ENCODE data around the gene TLE1. TPM values are rescaled to one million over a fixed set of nuclear protein-coding genes. Genes with fewer than 3 reads are reported as not detected.

TLE1 gene
- total RNA-seq, 2 donors from 2014 or later, result 43.8 to 54.8 TPM

GRCh38 chr9:81605170-81605670 is 84.1 kb downstream of the TLE1 start:
- H3K27me3 ChIP-seq, result no peaks in the 10 kb centered on the region
- H3K9me3 ChIP-seq, result no peaks in the 10 kb centered on the region
- no peaks in the 10 kb centered on the region for H3K4me1 ChIP-seq
- intact Hi-C loops (cut with DNase I), result no loop called here
- no peak overlapping the region for H3K4me3 ChIP-seq
- H3K9ac ChIP-seq (ENCODE audit: low read depth in 2 of 2, low read length in 2 of 2), result no peak overlapping the region
- no peak for TF ChIP-seq CTCF (IDR thresholded peaks at IDR 0.05)
- H3K27ac ChIP-seq, result no peak overlapping the region
- no peak for DNase-seq
- H3K36me3 ChIP-seq, result no peaks in the 10 kb centered on the region

- TF ChIP-seq CTCF (IDR thresholded peaks at IDR 0.05), result no peak
- no peak overlapping the region for H3K27ac ChIP-seq
- intact Hi-C loops (cut with DNase I), result no loop called here
- no peaks in the 10 kb centered on the region for H3K36me3 ChIP-seq
- no peaks in the 10 kb centered on the region for H3K9me3 ChIP-seq
- H3K4me3 ChIP-seq, result no peak overlapping the region
- no peaks in the 10 kb centered on the region for H3K4me1 ChIP-seq
- no peaks in the 10 kb centered on the region for H3K27me3 ChIP-seq
- no peak for DNase-seq
- H3K9ac ChIP-seq (ENCODE audit: low read depth in 2 of 2, low read length in 2 of 2), result no peak overlapping the region
Observed at GRCh38 chr9:81604306-81605169, 84.8 kb downstream of the TLE1 start.

GRCh38 chr9:81602887-81603680 is 86.3 kb downstream of the TLE1 start:
- no peak overlapping the region for H3K9ac ChIP-seq (ENCODE audit: low read depth in 2 of 2, low read length in 2 of 2)
- DNase-seq, result no peak
- no peaks in the 10 kb centered on the region for H3K27me3 ChIP-seq
- no peaks in the 10 kb centered on the region for H3K36me3 ChIP-seq
- no peak overlapping the region for H3K27ac ChIP-seq
- intact Hi-C loops (cut with DNase I), result no loop called here
- no peak overlapping the region for H3K4me3 ChIP-seq
- H3K9me3 ChIP-seq, result no peaks in the 10 kb centered on the region
- TF ChIP-seq CTCF (IDR thresholded peaks at IDR 0.05), result no peak
- no peaks in the 10 kb centered on the region for H3K4me1 ChIP-seq

GRCh38 chr9:81601639-81602623 is 87.4 kb downstream of the TLE1 start:
- Histone ChIP-seq H3K4me1 (no peaks in the 10 kb centered on the region), H3K9me3 (no peaks in the 10 kb centered on the region), H3K9ac (ENCODE audit: low read depth in 2 of 2, low read length in 2 of 2) (no peak overlapping the region), H3K27me3 (no peaks in the 10 kb centered on the region), H3K4me3 (no peak overlapping the region), H3K27ac (no peak overlapping the region), H3K36me3 (no peaks in the 10 kb centered on the region)
- DNase-seq, result no peak
- intact Hi-C loops (cut with DNase I), result no loop called here
- TF ChIP-seq CTCF (IDR thresholded peaks at IDR 0.05), result no peak

- H3K9ac ChIP-seq (ENCODE audit: low read depth in 2 of 2, low read length in 2 of 2), result no peak overlapping the region
- no peaks in the 10 kb centered on the region for H3K4me1 ChIP-seq
- no peak overlapping the region for H3K4me3 ChIP-seq
- no peaks in the 10 kb centered on the region for H3K36me3 ChIP-seq
- TF ChIP-seq CTCF (IDR thresholded peaks at IDR 0.05), result no peak
- H3K27me3 ChIP-seq, result no peaks in the 10 kb centered on the region
- no peaks in the 10 kb centered on the region for H3K9me3 ChIP-seq
- DNase-seq, result no peak
- intact Hi-C loops (cut with DNase I), result no loop called here
- H3K27ac ChIP-seq, result no peak overlapping the region
Observed at GRCh38 chr9:81600631-81601030, 88.7 kb downstream of the TLE1 start.

Data from colonic mucosa (tissue), 4 donors.